T-helper 1 cell treated with Interleukin-12 subunit alpha and Interleukin-12 subunit beta and Interleukin-4 antibody, amounts not matched to agents 30 μg/mL and 1 μg/mL, for 36 hours (primary cell): ENCODE data around the gene RAPGEF2.
"Not testable (repeated sequence)": the region's sequence is repeated elsewhere in the genome, so short reads cannot be mapped to it uniquely, and the experiment has no call there.

ENCODE experiments used
- H3K27ac Mint-ChIP-seq: one replicate; pipeline ENCODE4 v1.8.0; 2021; ENCODE audit warnings: mild to moderate bottlenecking, mixed read lengths
- H3K27me3 Mint-ChIP-seq: one replicate; pipeline ENCODE4 v1.8.0; 2021; ENCODE audit warnings: low read depth, mixed read lengths
- H3K36me3 Mint-ChIP-seq: one replicate; pipeline ENCODE4 v1.8.0; 2021; ENCODE audit warnings: low read depth, mixed read lengths
- H3K4me1 Mint-ChIP-seq: one replicate; pipeline ENCODE4 v1.8.0; 2021; ENCODE audit warnings: low read depth, mixed read lengths
- H3K4me3 Mint-ChIP-seq: one replicate; pipeline ENCODE4 v1.8.0; 2021; ENCODE audit warnings: mild to moderate bottlenecking, moderate library complexity, mixed read lengths
- H3K9me3 Mint-ChIP-seq: one replicate; pipeline ENCODE4 v1.8.0; 2021; ENCODE audit warnings: mixed read lengths

RAPGEF2 gene

GRCh38 chr4:159108124-159108523, 5.2 kb downstream of the RAPGEF2 start:
- H3K4me1 Mint-ChIP-seq = peaks cover 45% of the 10 kb centered on the region
- H3K36me3 Mint-ChIP-seq = peaks cover 15% of the 10 kb centered on the region
- H3K27ac Mint-ChIP-seq = no peak overlapping the region

DNA sequence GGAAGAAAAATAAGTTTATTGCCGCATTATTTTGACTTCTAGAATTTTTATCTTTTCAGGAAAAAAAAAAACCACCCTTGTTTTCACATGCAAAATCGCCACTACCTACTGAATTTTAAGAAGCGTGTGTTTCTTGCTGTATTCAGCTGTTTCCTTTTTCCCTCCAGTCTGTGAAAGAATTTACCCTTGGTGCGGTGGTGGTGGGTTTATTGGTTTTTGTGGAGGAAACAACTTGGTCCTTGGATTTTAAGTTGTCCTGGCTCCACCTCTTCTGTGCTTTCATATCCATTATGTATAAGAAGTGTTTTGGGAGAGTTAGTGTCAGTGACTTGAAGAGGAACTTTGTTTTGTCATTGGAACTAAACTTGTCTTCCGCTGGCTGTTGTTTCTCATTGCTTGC, 8.1 kb downstream of the RAPGEF2 start:
- Mint-ChIP-seq H3K4me3 (no peak overlapping the region), H3K36me3 (peaks cover 17% of the 10 kb centered on the region), H3K27ac (no peak overlapping the region), H3K27me3 (no peaks in the 10 kb centered on the region), H3K4me1 (peaks cover 35% of the 10 kb centered on the region), H3K9me3 (no peaks in the 10 kb centered on the region)

More at GRCh38 chr4:159108124-159108523, 5.2 kb downstream of the RAPGEF2 start:
- no peaks in the 10 kb centered on the region for H3K9me3 Mint-ChIP-seq
- H3K27me3 Mint-ChIP-seq = no peaks in the 10 kb centered on the region
- H3K4me3 Mint-ChIP-seq = no peak overlapping the region

DNA sequence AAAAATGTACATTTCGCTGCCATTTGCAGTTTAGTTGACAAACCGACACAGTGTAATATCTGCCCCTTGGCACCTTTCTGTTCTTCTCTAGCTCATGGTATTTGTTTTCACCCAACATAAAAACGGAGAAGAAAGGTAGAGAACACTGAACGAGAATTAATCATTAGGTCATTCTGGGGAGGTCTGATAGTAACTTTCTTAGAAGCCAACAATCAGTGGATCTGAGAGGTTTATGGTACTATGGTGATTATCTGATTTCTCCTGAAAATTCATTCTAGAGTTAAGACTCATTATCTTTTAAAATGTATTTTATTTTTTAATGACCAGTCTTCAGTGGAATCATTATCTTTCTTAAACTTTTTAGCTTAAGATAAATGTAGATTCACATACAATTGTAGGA, 8.5 kb downstream of the RAPGEF2 start:
- Mint-ChIP-seq H3K36me3 (peaks cover 17% of the 10 kb centered on the region), H3K9me3 (no peaks in the 10 kb centered on the region), H3K27me3 (no peaks in the 10 kb centered on the region), H3K27ac (no peak overlapping the region), H3K4me1 (peaks cover 33% of the 10 kb centered on the region), H3K4me3 (no peak overlapping the region)

GRCh38 chr4:159113366-159113765, 10.5 kb downstream of the RAPGEF2 start:
- H3K36me3 Mint-ChIP-seq = peaks cover 17% of the 10 kb centered on the region
- peaks cover 36% of the 10 kb centered on the region for H3K4me1 Mint-ChIP-seq
- H3K27ac Mint-ChIP-seq, H3K4me3 Mint-ChIP-seq, H3K27me3 Mint-ChIP-seq, H3K9me3 Mint-ChIP-seq: not testable (repeated sequence)

GRCh38 chr4:159116098-159116497, 13.2 kb downstream of the RAPGEF2 start:
- H3K27me3 Mint-ChIP-seq, H3K9me3 Mint-ChIP-seq, H3K4me3 Mint-ChIP-seq: not testable (repeated sequence)
- Mint-ChIP-seq H3K27ac (peak overlapping the region; percentile 5), H3K36me3 (peaks cover 14% of the 10 kb centered on the region), H3K4me1 (peaks cover 24% of the 10 kb centered on the region)

GRCh38 chr4:159116693-159117092, 13.8 kb downstream of the RAPGEF2 start:
- H3K27ac Mint-ChIP-seq, H3K4me3 Mint-ChIP-seq, H3K9me3 Mint-ChIP-seq, H3K27me3 Mint-ChIP-seq: not testable (repeated sequence)
- peaks cover 11% of the 10 kb centered on the region for H3K36me3 Mint-ChIP-seq
- H3K4me1 Mint-ChIP-seq = peaks cover 21% of the 10 kb centered on the region

GRCh38 chr4:159117564-159117963, 14.7 kb downstream of the RAPGEF2 start:
- H3K9me3 Mint-ChIP-seq = no peaks in the 10 kb centered on the region
- H3K4me3 Mint-ChIP-seq = no peak overlapping the region
- peaks cover 9% of the 10 kb centered on the region for H3K36me3 Mint-ChIP-seq
- H3K27me3 Mint-ChIP-seq = no peaks in the 10 kb centered on the region
- H3K4me1 Mint-ChIP-seq = peaks cover 21% of the 10 kb centered on the region
- peak overlapping the region; percentile 52 for H3K27ac Mint-ChIP-seq

DNA sequence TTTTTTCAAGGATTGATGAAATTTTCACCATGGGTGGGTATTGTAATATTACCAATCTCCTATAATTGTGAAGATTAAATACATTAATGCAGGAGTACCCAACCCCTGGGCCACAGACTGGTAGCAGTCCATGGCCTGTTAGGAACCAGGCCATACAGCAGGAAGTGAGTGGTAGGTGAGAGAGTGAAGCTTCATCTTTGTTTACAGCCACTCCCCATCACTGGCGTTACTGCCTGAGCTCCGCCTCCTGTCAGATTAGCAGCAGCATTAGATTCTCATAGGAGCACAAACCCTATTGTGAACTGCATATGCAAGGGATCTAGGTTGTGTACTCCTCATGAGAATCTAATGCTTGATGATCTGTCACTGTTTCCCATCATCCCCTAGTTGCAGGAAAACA, 15.1 kb downstream of the RAPGEF2 start:
- Mint-ChIP-seq H3K36me3 (peaks cover 5% of the 10 kb centered on the region), H3K4me1 (peaks cover 21% of the 10 kb centered on the region), H3K27me3 (no peaks in the 10 kb centered on the region), H3K9me3 (no peaks in the 10 kb centered on the region), H3K27ac (no peak overlapping the region), H3K4me3 (no peak overlapping the region)

GRCh38 chr4:159121371-159121770, 18.5 kb downstream of the RAPGEF2 start:
- Mint-ChIP-seq H3K36me3 (no peaks in the 10 kb centered on the region), H3K27ac (no peak overlapping the region), H3K27me3 (no peaks in the 10 kb centered on the region), H3K4me1 (peaks cover 27% of the 10 kb centered on the region), H3K4me3 (no peak overlapping the region), H3K9me3 (no peaks in the 10 kb centered on the region)

GRCh38 chr4:159126716-159127115, 23.8 kb downstream of the RAPGEF2 start:
- Mint-ChIP-seq H3K27ac (peak overlapping the region; percentile 76), H3K36me3 (peaks cover 5% of the 10 kb centered on the region), H3K4me3 (peak overlapping the region; percentile 52), H3K9me3 (no peaks in the 10 kb centered on the region), H3K27me3 (no peaks in the 10 kb centered on the region), H3K4me1 (peaks cover 26% of the 10 kb centered on the region)

- H3K4me3 Mint-ChIP-seq = no peak overlapping the region
- peaks cover 28% of the 10 kb centered on the region for H3K4me1 Mint-ChIP-seq
- H3K27me3 Mint-ChIP-seq = no peaks in the 10 kb centered on the region
These were observed 25.1 kb downstream of the RAPGEF2 start for GRCh38 chr4:159127745-159128518.

GRCh38 chr4:159129814-159130550, 27.1 kb downstream of the RAPGEF2 start:
- no peak overlapping the region for H3K27ac Mint-ChIP-seq
- peaks cover 5% of the 10 kb centered on the region for H3K36me3 Mint-ChIP-seq
- H3K4me3 Mint-ChIP-seq = no peak overlapping the region
- H3K27me3 Mint-ChIP-seq = no peaks in the 10 kb centered on the region
- no peaks in the 10 kb centered on the region for H3K9me3 Mint-ChIP-seq
- peaks cover 27% of the 10 kb centered on the region for H3K4me1 Mint-ChIP-seq

More at GRCh38 chr4:159127745-159128518, 25.1 kb downstream of the RAPGEF2 start:
- no peak overlapping the region for H3K27ac Mint-ChIP-seq
- H3K36me3 Mint-ChIP-seq = peaks cover 5% of the 10 kb centered on the region
- no peaks in the 10 kb centered on the region for H3K9me3 Mint-ChIP-seq

- Mint-ChIP-seq H3K27me3 (no peaks in the 10 kb centered on the region), H3K36me3 (peaks cover 4% of the 10 kb centered on the region), H3K9me3 (no peaks in the 10 kb centered on the region), H3K27ac (no peak overlapping the region), H3K4me1 (peaks cover 14% of the 10 kb centered on the region), H3K4me3 (no peak overlapping the region)
These were observed 28.7 kb downstream of the RAPGEF2 start for GRCh38 chr4:159131564-159131963.

- Mint-ChIP-seq H3K27me3 (no peaks in the 10 kb centered on the region), H3K4me1 (peaks cover 13% of the 10 kb centered on the region), H3K27ac (no peak overlapping the region), H3K9me3 (no peaks in the 10 kb centered on the region), H3K4me3 (no peak overlapping the region), H3K36me3 (no peaks in the 10 kb centered on the region)
These were observed 31.6 kb downstream of the RAPGEF2 start for GRCh38 chr4:159134429-159134828.

DNA sequence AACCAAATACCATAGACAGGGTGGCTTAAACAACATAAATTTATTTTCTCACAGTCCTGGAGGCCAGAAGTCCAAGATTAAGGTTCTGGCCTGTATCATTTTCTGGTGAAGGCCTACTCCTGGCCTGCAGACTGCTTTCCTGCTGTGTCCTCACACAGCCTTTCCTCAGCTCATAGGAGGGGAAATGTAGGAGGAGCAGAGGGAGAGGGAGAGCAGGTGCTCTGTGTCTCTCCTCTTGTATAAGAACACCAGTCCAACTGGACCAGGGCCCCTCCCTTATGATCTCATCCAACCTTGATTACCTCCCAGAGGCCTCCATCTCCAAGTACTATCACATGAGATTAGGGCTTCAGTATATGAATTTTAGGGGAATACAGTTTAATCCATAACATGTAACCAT, 34.3 kb downstream of the RAPGEF2 start:
- Mint-ChIP-seq H3K4me3 (no peak overlapping the region), H3K27ac (no peak overlapping the region), H3K27me3 (no peaks in the 10 kb centered on the region), H3K4me1 (peaks cover 7% of the 10 kb centered on the region), H3K36me3 (no peaks in the 10 kb centered on the region), H3K9me3 (no peaks in the 10 kb centered on the region)
